Measurements from ENCODE around the gene GPATCH8.

Gene GPATCH8

DNA sequence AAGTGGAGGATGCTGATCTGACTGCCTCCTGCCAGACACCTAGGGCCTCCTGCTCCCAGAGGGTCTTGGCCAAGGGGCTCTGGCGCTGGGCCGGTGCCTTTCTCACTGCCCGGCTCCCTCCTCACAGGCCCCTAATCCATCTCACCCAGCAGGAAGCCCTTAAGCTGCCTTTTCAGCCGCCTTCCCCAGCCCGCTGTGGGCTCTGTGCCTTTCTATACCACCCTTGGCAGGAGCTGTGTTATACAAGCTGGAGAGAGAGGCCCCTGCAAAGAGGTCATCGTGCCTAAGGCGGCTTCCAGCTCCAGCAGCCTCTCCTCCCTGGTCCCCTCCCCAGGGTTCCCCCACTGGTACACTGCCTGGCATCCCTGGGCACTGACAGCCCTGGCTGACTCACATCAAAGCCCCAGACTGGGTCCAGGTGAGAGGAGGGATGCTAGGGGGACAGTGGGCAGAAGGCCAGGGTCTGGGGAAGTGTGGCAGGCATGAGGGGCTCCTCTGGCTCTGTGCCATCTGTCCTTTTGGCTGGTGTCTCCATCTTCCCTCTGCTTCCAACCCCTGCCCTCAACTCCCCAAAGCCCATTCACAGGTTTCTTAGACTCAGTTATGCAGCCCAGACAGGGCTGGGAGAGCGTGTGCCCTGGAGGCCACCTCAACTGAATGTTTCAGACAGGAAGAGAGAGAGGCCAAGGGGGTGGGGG, 38.8 kb upstream of the GPATCH8 start:
- TF ChIP-seq ZNF565 (CRISPR knock-in tag; conservative IDR thresholded peaks at IDR 0.05; ENCODE audit: low read depth) (no peak), OSR1 (CRISPR knock-in tag; IDR thresholded peaks at IDR 0.05) (no peak), ISL1 (CRISPR knock-in tag; IDR thresholded peaks at IDR 0.05) (no peak), BACH2 (CRISPR knock-in tag; IDR thresholded peaks at IDR 0.05; ENCODE audit: borderline replicate concordance) (no peak), ZNF8 (CRISPR knock-in tag; IDR thresholded peaks at IDR 0.05) (no peak), TCF4 (CRISPR knock-in tag; IDR thresholded peaks at IDR 0.05; ENCODE audit: borderline replicate concordance) (no peak), TOX (CRISPR knock-in tag; IDR thresholded peaks at IDR 0.05; ENCODE audit: borderline replicate concordance) (no peak), GLIS3 (CRISPR knock-in tag; IDR thresholded peaks at IDR 0.05) (no peak)
- TF ChIP-seq, protein P1, sequence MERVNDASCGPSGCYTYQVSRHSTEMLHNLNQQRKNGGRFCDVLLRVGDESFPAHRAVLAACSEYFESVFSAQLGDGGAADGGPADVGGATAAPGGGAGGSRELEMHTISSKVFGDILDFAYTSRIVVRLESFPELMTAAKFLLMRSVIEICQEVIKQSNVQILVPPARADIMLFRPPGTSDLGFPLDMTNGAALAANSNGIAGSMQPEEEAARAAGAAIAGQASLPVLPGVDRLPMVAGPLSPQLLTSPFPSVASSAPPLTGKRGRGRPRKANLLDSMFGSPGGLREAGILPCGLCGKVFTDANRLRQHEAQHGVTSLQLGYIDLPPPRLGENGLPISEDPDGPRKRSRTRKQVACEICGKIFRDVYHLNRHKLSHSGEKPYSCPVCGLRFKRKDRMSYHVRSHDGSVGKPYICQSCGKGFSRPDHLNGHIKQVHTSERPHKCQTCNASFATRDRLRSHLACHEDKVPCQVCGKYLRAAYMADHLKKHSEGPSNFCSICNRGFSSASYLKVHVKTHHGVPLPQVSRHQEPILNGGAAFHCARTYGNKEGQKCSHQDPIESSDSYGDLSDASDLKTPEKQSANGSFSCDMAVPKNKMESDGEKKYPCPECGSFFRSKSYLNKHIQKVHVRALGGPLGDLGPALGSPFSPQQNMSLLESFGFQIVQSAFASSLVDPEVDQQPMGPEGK (CRISPR knock-in tag; IDR thresholded peaks at IDR 0.05; ENCODE audit: borderline replicate concordance) = no peak
- TF ChIP-seq, protein P2, sequence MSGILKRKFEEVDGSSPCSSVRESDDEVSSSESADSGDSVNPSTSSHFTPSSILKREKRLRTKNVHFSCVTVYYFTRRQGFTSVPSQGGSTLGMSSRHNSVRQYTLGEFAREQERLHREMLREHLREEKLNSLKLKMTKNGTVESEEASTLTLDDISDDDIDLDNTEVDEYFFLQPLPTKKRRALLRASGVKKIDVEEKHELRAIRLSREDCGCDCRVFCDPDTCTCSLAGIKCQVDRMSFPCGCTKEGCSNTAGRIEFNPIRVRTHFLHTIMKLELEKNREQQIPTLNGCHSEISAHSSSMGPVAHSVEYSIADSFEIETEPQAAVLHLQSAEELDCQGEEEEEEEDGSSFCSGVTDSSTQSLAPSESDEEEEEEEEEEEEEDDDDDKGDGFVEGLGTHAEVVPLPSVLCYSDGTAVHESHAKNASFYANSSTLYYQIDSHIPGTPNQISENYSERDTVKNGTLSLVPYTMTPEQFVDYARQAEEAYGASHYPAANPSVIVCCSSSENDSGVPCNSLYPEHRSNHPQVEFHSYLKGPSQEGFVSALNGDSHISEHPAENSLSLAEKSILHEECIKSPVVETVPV (CRISPR knock-in tag; IDR thresholded peaks at IDR 0.05) = no peak
- no peak for ATAC-seq

DNA sequence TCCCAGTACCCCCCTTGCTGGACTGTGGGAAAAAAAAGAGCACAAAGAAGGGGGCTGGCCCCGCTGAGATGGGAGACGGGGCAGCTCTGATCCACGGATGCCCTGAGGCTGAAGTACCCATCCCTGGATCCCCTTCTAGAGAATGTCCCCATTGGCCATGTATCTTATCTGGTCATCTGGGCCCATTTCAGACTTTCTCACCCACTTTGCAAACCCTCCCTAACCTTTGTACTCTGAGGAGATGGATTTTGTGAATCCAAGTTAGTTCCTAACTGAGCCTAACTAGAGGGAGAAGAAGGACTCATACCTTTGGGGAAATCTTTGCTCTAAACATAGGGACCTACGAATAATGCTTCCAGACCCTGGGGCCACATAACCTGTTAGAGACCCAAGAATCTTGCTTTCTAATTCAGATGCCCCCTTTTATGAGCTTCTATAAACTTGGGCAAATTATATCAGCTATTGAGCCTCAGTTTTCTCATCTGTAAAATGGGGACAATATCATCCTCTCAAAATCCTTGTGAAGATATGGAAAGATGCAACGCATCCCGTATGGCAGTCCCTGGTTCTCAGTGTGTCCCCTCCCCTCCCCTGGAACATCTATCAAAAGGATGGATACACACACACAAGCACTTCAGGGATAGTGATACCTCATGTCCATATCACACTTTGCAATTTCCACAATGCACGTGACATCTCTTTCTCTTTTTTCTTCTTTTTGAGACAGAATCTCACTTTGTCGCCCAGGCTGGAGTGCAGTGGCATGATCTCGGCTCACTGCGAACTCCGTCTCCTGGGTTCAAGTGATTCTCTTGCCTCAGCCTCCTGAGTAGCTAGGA, 37.3 kb upstream of the GPATCH8 start:
- ATAC-seq = no peak
- TF ChIP-seq, protein P3, sequence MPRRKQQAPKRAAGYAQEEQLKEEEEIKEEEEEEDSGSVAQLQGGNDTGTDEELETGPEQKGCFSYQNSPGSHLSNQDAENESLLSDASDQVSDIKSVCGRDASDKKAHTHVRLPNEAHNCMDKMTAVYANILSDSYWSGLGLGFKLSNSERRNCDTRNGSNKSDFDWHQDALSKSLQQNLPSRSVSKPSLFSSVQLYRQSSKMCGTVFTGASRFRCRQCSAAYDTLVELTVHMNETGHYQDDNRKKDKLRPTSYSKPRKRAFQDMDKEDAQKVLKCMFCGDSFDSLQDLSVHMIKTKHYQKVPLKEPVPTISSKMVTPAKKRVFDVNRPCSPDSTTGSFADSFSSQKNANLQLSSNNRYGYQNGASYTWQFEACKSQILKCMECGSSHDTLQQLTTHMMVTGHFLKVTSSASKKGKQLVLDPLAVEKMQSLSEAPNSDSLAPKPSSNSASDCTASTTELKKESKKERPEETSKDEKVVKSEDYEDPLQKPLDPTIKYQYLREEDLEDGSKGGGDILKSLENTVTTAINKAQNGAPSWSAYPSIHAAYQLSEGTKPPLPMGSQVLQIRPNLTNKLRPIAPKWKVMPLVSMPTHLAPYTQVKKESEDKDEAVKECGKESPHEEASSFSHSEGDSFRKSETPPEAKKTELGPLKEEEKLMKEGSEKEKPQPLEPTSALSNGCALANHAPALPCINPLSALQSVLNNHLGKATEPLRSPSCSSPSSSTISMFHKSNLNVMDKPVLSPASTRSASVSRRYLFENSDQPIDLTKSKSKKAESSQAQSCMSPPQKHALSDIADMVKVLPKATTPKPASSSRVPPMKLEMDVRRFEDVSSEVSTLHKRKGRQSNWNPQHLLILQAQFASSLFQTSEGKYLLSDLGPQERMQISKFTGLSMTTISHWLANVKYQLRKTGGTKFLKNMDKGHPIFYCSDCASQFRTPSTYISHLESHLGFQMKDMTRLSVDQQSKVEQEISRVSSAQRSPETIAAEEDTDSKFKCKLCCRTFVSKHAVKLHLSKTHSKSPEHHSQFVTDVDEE (CRISPR knock-in tag; IDR thresholded peaks at IDR 0.05) = no peak
- no peak for TF ChIP-seq ZNF565 (CRISPR knock-in tag; conservative IDR thresholded peaks at IDR 0.05; ENCODE audit: low read depth)
- no peak for TF ChIP-seq CSDC2 (CRISPR knock-in tag; IDR thresholded peaks at IDR 0.05)
- TF ChIP-seq, protein P4, sequence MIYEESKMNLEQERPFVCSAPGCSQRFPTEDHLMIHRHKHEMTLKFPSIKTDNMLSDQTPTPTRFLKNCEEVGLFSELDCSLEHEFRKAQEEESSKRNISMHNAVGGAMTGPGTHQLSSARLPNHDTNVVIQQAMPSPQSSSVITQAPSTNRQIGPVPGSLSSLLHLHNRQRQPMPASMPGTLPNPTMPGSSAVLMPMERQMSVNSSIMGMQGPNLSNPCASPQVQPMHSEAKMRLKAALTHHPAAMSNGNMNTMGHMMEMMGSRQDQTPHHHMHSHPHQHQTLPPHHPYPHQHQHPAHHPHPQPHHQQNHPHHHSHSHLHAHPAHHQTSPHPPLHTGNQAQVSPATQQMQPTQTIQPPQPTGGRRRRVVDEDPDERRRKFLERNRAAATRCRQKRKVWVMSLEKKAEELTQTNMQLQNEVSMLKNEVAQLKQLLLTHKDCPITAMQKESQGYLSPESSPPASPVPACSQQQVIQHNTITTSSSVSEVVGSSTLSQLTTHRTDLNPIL (CRISPR knock-in tag; IDR thresholded peaks at IDR 0.05; ENCODE audit: low read depth) = no peak
- TF ChIP-seq ESRRG (CRISPR knock-in tag; IDR thresholded peaks at IDR 0.05) = no peak
- TF ChIP-seq TCF4 (CRISPR knock-in tag; IDR thresholded peaks at IDR 0.05; ENCODE audit: borderline replicate concordance) = no peak
- TF ChIP-seq, protein P1 (CRISPR knock-in tag; IDR thresholded peaks at IDR 0.05; ENCODE audit: borderline replicate concordance) = no peak
- TF ChIP-seq BACH2 (CRISPR knock-in tag; IDR thresholded peaks at IDR 0.05; ENCODE audit: borderline replicate concordance) = no peak
- no peak for TF ChIP-seq ZNF70 (CRISPR knock-in tag; IDR thresholded peaks at IDR 0.05)
- TF ChIP-seq OSR1 (CRISPR knock-in tag; IDR thresholded peaks at IDR 0.05) = no peak
- TF ChIP-seq TOX (CRISPR knock-in tag; IDR thresholded peaks at IDR 0.05; ENCODE audit: borderline replicate concordance) = no peak
- no peak for TF ChIP-seq ZC3H10 (CRISPR knock-in tag; IDR thresholded peaks at IDR 0.05)
- TF ChIP-seq ISL1 (CRISPR knock-in tag; IDR thresholded peaks at IDR 0.05) = no peak
- TF ChIP-seq SNAI2 (CRISPR knock-in tag; IDR thresholded peaks at IDR 0.05) = no peak
- TF ChIP-seq ZFP30 (CRISPR knock-in tag; IDR thresholded peaks at IDR 0.05) = no peak
- TF ChIP-seq GLIS3 (CRISPR knock-in tag; IDR thresholded peaks at IDR 0.05) = no peak

All from SK-N-SH treated with all-trans-retinoic acid at 6 μM for 48 hours (cell line).